GM10266 (cell line): ENCODE data around the gene RAB11FIP4.

Experiments used
- DNase-seq: peaks from one replicate; pipeline ENCODE4 v3.0.0; 2012; ENCODE audit errors: extremely low spot score
- TF ChIP-seq, protein P1 (sequence below): IDR thresholded peaks from 2 replicates; pipeline ENCODE4 v1.5.1; 2012; ENCODE audit warnings: mild to moderate bottlenecking, low read depth; ENCODE audit not compliant: control insufficient read depth, insufficient read depth; ENCODE audit errors: missing control alignments

Gene RAB11FIP4

DNA sequence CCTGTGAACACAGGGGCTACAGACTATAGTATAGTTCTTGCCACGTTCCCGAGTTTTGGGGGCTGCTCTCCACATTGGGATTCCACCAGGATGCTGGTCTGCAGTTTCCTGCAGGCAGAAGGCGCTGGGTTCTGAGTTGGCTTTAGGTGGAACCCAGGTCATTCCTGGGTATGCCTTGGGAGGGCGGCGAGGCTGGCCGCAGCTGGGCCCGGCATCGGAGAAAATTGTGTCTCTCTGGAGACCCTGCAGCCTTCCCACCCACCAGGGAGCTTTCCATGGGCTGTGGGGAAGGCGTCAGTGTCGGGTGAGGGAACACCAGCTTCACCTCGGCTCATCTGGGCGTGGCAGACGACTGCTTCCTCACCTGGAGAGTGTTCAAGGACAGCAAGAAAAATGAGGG, 183.6 kb downstream of the RAB11FIP4 start:
- no peak for DNase-seq
- TF ChIP-seq, protein P1, sequence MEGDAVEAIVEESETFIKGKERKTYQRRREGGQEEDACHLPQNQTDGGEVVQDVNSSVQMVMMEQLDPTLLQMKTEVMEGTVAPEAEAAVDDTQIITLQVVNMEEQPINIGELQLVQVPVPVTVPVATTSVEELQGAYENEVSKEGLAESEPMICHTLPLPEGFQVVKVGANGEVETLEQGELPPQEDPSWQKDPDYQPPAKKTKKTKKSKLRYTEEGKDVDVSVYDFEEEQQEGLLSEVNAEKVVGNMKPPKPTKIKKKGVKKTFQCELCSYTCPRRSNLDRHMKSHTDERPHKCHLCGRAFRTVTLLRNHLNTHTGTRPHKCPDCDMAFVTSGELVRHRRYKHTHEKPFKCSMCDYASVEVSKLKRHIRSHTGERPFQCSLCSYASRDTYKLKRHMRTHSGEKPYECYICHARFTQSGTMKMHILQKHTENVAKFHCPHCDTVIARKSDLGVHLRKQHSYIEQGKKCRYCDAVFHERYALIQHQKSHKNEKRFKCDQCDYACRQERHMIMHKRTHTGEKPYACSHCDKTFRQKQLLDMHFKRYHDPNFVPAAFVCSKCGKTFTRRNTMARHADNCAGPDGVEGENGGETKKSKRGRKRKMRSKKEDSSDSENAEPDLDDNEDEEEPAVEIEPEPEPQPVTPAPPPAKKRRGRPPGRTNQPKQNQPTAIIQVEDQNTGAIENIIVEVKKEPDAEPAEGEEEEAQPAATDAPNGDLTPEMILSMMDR, result no peak

DNA sequence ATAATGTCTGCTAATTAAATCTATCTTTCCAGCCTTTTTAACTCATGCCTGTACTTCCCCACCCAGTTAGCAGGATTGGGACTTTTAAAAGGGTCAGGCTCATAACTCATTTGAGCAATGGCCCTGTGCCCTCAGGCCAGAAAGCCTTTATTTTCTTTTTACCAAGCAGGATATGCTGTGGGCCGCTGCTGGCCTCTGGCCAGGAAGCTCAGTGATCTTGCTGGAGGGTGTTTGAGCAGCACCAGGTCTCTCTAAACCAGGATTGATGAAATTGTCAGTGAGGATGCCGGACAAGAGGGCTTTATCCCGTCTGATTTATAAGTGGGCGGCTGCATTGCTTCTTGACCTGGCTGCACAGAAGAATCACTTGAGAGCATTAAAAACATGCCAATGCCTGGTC, 187.8 kb downstream of the RAB11FIP4 start:
- TF ChIP-seq, protein P1, result no peak
- no peak for DNase-seq

DNA sequence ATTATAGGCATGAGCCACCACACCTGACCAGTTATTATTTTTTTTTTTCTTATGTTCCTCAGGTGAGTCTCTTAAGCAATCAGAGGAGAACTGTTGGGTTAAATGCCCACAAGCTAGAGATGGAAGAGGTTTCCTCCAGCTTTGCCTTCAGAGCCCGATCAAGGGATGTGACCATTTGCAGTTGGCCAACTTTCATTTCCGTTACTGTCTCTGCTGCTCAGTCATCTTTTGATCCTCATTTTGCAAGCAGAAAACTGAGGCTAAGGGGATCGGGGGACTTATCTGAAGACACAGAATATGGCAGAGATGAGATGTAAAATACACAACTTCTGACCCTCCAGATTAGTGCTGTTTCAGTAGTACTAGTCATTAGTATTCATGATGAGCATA, 188.8 kb downstream of the RAB11FIP4 start:
- DNase-seq, result no peak
- TF ChIP-seq, protein P1, result no peak

DNA sequence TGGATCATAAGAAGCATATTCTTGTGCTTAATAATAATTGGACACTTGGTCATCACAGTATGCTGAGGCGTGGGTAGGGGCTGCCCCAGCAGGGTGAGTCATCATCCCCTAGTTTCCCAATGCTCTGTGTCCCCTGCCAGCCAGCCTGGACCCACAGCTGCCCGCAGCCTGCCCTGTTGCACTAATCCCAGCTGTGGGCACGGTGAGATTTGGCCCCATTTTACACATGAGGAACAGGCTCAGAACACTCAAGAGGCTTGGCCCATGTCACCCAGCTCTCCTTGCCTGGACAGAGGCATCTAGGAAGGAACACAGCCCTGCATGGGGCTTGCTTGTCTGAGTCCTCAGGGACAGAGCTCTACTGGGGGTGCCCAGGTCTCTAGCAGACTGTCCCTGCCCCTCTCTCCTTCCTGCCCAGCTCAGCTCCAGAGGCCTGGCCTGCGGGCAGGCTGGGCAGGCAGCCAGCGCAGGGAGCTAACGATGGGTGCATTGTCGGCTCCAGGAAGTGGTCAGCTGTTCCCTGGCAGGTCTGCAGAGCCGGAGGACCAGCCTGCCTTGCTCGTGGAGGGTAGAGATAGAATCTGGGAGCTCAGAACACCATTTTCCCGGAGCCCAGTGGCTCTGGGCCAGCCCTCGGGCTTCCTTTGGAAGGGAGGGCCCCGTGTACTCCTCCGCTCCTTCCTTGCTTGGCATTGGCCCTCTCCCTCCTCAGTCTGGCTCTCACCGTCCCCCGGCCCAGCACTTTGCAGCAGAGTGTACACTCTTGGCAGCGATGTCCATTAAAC, 189.4 kb downstream of the RAB11FIP4 start:
- DNase-seq, result no peak
- TF ChIP-seq, protein P1, result no peak

DNA sequence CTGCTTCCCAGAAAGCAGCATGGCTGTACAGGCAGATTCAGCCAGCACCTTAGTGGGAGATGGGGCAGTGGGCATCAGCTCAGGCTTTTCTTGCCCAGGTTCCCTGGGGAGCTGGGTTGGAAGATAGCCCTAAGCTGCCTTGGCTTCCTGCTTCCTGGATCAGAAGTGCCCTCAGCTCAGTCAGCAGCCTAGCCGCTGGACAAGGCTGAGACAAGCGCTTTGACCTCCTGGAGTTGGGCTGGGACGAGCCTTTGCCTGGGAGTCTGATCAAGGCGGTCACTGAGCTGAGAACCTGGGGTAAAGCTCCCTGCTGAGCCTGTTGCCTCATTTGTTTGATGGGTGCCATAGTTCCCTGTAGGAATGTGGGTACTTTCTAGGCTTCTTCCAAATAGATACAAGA, 190.0 kb downstream of the RAB11FIP4 start:
- TF ChIP-seq, protein P1, result no peak

DNA sequence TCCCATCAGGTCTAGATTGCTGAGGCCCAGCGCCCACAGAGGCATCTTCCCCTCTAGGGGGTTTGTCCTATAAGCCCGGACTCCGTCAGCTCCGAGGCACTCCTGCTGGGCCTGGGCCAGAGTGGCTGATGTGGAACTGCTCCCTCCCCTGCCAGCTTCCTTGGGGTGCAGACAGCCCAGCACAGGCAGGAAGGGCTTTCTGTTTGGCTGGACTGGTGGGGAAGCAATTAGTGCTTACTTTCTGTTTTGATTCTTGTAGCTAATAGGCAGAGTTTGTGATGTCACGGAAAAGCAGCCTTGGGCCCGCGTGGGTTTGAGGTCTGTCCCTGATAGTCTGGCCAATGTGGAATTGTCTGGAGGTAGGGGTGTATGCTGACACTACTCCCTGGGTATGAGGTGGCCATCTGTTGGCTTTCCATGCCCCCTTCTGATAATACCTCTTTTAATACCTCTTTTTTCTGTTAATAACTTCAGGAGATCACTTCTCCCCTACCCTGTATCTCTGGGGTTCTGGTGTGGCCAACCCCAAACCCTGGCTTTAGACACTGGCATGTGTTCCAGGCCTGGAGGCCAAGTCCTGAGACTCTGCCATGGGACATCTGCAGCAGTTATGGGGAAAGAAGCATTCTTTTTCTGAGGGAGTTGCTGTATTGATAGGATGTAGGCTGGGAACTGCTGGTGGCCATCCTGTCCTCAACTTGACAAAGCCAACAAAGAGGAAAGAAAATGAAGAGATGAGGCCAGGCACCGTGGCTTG, 190.9 kb downstream of the RAB11FIP4 start:
- TF ChIP-seq, protein P1, result no peak
- peak; percentile 56 for DNase-seq

More for the DNA sequence above, 190.0 kb downstream of the RAB11FIP4 start:
- no peak for DNase-seq
